ENCODE measurements around the gene HMBS.
"Not testable (repeated sequence)": the region's sequence is repeated elsewhere in the genome, so short reads cannot be mapped to it uniquely, and the experiment has no call there.

Gene HMBS

GRCh38 chr11:119084663-119085436, at the start of gene HMBS:
Gene HMBS (plus strand): TSS chr11:119084881. CDS start chr11:119085034, 153 bp downstream.
- peak; percentile 91 to 93 for DNase-seq

DNA sequence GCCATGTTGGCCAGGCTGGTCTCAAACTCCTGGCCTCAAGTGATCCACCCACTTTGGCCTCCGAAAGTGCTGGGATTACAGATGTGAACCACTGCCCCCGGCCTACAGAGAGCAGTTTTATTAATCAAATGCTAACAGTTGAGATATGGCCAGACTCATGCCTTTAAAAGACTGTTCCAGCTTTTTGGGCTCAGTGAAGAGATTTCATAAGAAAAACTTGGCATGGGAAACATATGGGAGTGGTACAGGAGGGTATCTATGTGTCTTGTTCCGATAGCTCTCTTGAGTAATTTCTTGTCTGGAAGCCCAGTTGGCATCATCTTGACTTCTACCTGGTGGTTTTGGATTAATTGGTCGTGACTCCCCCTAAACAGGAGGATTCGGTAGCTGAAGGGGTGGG, 45.8 kb upstream of the HMBS start:
- no peak for DNase-seq

GRCh38 chr11:119039471-119039870, 45.2 kb upstream of the HMBS start:
- not testable (repeated sequence) for DNase-seq

DNA sequence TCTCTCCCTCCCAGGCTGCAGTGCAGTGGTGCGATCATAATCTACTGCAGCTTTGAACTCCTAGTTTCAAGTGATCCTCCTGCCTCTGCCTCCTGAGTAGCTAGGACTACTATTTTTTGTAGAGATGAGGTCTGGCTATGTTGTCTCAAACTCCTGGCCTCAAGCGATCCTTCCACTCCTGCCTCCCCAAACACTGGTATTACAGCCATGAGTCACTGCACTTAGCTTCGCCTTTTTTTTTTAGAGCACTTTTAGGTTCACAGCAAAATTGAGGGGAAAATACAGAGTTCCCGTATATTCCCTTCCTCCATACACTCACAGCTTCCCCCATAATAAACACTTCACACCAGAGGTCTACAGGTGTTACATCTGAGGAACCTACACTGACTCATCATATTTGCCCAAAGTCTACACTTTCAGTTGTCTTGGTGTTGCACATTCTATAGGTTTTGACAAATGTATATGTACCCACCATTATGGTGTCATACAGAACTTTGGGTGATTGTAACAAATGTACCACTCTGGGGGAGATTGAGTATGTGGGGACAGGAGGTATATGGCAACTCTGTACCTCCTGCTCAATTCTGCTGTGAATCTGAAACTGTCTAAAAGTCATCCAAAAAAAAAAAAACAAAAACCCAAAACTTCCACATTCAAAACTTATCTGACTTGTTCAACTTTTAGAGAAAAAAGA, 42.7 kb upstream of the HMBS start:
- no peak for DNase-seq

DNA sequence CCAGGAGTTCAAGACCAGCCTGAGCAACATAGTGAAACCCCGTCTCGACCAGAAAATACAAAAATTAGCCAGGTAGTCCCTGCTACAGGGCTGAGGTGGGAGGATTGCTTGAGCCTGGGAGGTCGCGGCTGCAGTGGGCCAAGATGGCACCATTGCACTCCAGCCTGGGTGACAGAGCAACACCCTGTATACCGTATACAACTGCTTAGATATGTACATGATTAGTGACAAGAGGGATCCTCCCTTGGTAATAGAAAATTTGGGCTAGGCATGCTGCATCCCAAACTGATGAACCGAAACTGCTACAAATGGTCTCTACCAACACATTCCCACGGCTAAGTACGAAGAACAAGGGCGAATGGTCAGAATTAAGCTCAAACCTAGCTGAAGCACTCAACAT, 41.8 kb upstream of the HMBS start:
- no peak for DNase-seq

- no peak for DNase-seq
Observed at GRCh38 chr11:119044708-119045107, 40.0 kb upstream of the HMBS start.

- DNase-seq, result no peak
Observed at GRCh38 chr11:119046489-119046888, 38.2 kb upstream of the HMBS start.

DNA sequence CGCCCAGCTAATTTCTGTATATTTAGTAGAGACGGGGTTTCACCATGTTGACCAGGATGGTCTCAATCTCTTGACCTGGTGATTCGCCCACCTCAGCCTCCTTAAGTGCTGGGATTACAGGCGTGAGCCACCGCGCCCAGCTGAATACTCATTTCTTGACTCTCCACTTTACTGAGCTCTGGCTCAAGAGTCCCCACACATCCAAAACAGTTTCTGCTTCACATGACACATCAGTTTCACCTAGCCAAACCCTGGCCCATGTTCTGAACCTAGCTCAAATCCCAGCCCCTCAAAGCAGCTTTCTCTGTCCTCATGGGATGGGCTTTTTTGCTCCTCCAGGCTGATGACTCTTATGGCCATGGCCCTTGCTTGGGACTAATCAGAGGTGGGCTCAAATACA, 37.5 kb upstream of the HMBS start:
- DNase-seq, result peak in 1 of 2 experiments; percentile 14

DNA sequence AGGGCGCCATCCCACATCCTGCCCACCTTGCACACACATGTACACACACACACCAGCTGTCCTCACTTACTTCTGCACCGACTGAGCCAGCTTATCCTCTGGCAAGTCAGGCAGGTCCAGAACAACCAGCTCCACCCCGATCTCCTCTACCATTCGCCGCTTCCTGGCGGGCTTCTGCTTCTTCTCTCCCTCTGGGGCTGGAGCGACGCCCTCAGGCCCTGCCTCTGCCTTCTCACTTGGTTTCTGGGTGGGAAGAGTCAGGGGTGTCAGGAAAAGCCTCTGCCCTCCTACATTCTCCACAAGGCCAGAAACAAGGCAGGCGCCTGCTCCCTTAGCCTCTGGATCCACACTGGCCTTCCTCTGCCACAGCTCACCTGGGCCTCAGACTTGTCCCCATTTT, 36.0 kb upstream of the HMBS start:
- no peak for DNase-seq

- no peak for DNase-seq
Observed at GRCh38 chr11:119049081-119049480, 35.6 kb upstream of the HMBS start.

- DNase-seq, result peak; percentile 28 to 38
Observed at GRCh38 chr11:119051440-119052162, 33.1 kb upstream of the HMBS start.

DNA sequence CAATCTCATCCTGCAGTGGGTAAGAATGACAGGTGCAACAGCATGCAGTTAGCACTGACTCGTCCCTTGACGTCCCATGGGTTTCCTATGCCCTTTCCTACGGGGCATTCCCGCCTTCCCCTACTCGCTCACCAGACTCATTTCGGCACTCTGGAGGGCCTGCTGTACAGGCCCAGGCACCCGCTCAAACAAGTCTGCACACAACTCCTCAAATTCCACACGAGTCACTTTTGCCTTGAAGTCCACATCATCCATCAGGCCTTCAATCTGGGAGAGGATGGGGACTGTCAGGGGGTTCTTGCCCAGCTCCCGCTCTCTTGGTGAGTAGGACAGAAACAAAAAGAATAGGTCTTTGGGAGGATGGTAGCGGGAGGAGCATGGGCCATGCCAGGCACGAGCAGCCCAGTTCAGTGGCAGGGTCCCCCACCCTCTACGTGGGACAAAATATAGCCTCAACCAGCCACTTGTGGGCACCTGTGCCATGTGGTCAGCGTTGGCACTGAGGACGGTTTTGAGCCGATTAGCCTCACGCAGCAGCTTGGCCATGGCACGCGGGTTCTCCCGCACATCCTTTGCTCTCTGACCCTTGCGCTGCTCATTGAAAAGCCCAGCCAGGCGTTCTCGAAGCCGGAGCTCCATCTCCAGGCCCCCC, 32.4 kb upstream of the HMBS start:
- DNase-seq, result no peak

GRCh38 chr11:119054418-119054817, 30.3 kb upstream of the HMBS start:
- no peak for DNase-seq

- DNase-seq, result peak in 1 of 2 experiments; percentile 12
Observed at GRCh38 chr11:119055901-119056300, 28.8 kb upstream of the HMBS start.

GRCh38 chr11:119056421-119056999, 28.2 kb upstream of the HMBS start:
- DNase-seq, result peak; percentile 39 to 48

- peak; percentile 99 for DNase-seq
Observed at GRCh38 chr11:119057000-119057769, 27.5 kb upstream of the HMBS start, which contains the start of gene HYOU1. Gene HYOU1 (minus strand): TSS chr11:119057205. CDS start chr11:119056160, 1,045 bp downstream.

GRCh38 chr11:119059128-119059527, 25.6 kb upstream of the HMBS start:
- DNase-seq, result not testable (repeated sequence)

DNA sequence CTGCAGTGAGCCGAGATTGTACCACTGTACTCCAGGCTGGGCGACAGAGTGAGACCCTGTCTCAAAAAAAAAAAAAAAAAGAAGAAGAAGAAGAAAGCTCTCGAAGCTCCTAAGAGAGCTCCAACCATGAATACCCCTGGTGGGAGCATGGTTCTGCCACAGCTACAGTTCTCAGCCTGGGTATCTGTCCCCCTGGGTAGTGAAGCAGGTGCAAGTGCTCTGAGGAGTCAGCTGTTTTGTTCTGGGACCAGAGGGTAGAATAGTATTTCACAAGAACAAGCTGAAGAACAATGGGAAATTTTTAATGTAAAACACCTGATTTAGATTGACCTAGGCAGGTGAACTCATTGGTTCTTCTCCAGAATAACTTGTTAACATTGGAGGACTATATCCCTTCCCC, 23.4 kb upstream of the HMBS start:
- DNase-seq, result no peak

DNA sequence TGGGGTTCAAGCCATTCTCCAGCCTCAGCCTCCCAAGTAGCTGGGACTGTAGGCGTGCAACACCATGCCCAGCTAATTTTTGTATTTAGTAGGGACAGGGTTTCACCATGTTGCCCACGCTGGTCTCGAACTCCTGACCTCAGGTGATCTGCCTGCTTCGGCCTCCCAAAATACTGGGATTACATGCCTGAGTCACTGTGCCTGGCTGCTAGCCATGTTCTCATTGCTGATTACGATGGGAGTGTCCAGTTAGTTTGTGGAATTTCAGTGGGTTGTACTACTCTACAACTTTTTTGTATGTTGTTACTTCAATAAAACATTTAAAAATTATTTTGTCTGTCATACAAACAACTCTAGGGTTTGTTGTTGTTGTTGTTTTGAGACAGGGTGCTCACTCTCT, 21.9 kb upstream of the HMBS start:
- no peak for DNase-seq

DNA sequence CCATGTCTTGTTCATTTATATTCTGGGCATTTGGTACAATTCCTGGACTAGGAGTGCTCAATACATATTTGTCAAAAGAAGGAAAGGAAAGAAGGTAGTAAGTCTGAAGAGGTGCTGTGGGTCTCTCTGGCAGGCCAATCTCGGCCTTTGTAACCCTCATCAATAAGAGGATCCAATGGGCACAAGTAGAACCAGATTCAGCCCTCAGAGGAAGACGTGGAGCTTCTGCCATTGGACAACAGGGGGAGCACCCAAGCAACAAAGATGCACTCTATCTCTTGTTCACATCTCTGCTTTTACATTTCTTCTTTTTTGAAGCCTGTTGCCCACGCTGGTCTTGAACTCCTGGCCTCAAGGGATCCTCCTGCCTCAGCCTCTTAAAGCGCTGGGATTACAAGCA, 19.3 kb upstream of the HMBS start:
- DNase-seq, result peak; percentile 37 to 53

DNA sequence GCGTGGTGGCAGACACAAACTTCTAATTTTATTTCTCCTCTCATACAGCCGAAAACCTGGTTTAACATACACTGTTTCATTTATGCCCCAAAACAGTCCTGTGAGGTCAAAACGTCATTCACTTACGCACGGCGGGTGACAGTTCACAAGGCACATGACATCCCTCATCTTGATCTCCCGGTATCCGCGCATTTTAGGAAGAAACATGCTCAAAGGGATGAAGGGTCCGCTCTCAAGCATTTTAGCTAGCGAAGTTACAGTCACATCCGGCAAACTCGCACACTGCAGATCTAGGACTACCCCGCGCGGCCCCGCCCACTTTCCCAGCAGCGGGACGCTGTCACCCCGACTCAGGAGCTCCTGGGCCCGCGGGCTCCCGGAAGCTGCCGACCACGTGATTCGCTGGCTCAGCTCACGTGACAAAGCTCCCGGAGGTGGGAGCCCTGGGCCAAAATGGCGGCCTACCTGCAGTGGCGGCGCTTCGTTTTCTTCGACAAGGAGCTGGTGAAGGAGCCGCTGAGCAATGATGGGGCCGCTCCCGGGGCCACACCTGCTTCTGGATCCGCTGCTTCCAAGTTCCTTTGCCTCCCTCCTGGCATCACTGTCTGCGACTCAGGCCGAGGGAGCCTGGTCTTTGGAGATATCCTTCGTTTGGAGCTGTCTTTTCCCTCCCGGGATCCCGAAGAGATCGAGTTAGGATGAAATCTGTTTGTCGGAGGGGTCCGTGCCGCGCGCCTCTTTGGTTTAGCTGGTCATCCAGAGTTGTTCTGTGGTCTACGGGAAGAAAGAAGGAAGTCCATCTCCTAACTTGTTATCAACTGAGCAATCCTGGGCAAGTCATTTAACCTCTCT, 17.1 kb upstream of the HMBS start, which contains the start of gene VPS11:
Gene VPS11 (plus strand): TSS at position 448 of the 852 bp plus-strand sequence. CDS start 6 bp downstream, at position 454.
- DNase-seq, result peak; percentile 98

All from activated CD4-positive, alpha-beta T cell treated with anti-CD3 and anti-CD28 coated beads, Interleukin-2, amount 50 U/mL, for 48 hours (primary cell).